Lung microvascular endothelial cell (primary cell): ENCODE measurements around the gene RANBP3. TPM values are rescaled to one million over a fixed set of nuclear protein-coding genes. Genes with fewer than 3 reads are reported as not detected.

Experiments used
- DNase-seq, 2 donors: peaks; one replicate each; pipeline versions ENCODE4 v3.0.0 to v3.0.0-alpha.2; 2010; ENCODE audit warnings: low read depth in 2 of 2
- total RNA-seq: library from RNA; depleted of rRNA; stranded (reverse); fragments of >200 nt; gene quantifications from 2 replicates; pipeline ENCODE4 v1.2.1, GENCODE V29; 2014

RANBP3 gene
- total RNA-seq, 1 donor from 2014 or later = 25.4 TPM

GRCh38 chr19:5927441-5927821, 50.5 kb downstream of the RANBP3 start:
- no peak for DNase-seq

- DNase-seq = no peak
These were observed 51.1 kb downstream of the RANBP3 start for GRCh38 chr19:5926641-5927440.

GRCh38 chr19:5925830-5926427, 52.0 kb downstream of the RANBP3 start:
- no peak for DNase-seq

- DNase-seq = no peak
These were observed 54.6 kb downstream of the RANBP3 start for GRCh38 chr19:5923356-5923755.

- DNase-seq = no peak
These were observed 55.8 kb downstream of the RANBP3 start for GRCh38 chr19:5922161-5922545.

GRCh38 chr19:5921516-5922160, 56.3 kb downstream of the RANBP3 start:
- DNase-seq = no peak

- no peak for DNase-seq
These were observed 59.4 kb downstream of the RANBP3 start for GRCh38 chr19:5918463-5919079.

- DNase-seq = no peak
These were observed 60.4 kb downstream of the RANBP3 start for GRCh38 chr19:5917431-5918107.

GRCh38 chr19:5916181-5916708, 61.7 kb downstream of the RANBP3 start:
- no peak for DNase-seq

- DNase-seq = no peak
These were observed 62.2 kb downstream of the RANBP3 start for GRCh38 chr19:5915782-5916165.

- no peak for DNase-seq
These were observed 62.8 kb downstream of the RANBP3 start for GRCh38 chr19:5914946-5915781.

- no peak for DNase-seq
These were observed 63.6 kb downstream of the RANBP3 start for GRCh38 chr19:5914358-5914774.

GRCh38 chr19:5913739-5914357, 64.1 kb downstream of the RANBP3 start, which contains the start of gene CAPS:
Gene CAPS, plus strand, starts transcription at chr19:5914254. Its CDS starts 153 bp downstream, at chr19:5914407.
- no peak for DNase-seq

- no peak for DNase-seq
These were observed 66.6 kb downstream of the RANBP3 start for GRCh38 chr19:5911366-5911765.

- DNase-seq = no peak
These were observed 67.4 kb downstream of the RANBP3 start for GRCh38 chr19:5910638-5910907.

- DNase-seq = no peak
These were observed 69.0 kb downstream of the RANBP3 start for GRCh38 chr19:5908773-5909442.

- peak; percentile 17 to 39 for DNase-seq
These were observed 70.7 kb downstream of the RANBP3 start for GRCh38 chr19:5907241-5907640.

GRCh38 chr19:5905114-5905778, 72.7 kb downstream of the RANBP3 start:
- no peak for DNase-seq
